K562 (cell line): ENCODE data around the gene TREH. TPM values are rescaled to one million over a fixed set of nuclear protein-coding genes. Genes with fewer than 3 reads are reported as not detected.

Experiments
- ATF1 ChIP-seq, 2 experiments: fragments of 450-650 bp in 1 of 2; IDR thresholded peaks; 2 replicates each; pipeline ENCODE4 v1.6.1; 2016; ENCODE audit warnings: missing compliant biosample characterization in 1 of 2, missing genetic modification characterization in 1 of 2
- ATF7 ChIP-seq: fragments of 450-650 bp; IDR thresholded peaks from 2 replicates; pipeline ENCODE4 v1.7.1; 2014; ENCODE audit warnings: mild to moderate bottlenecking, moderate library complexity
- BDP1 ChIP-seq: IDR thresholded peaks from 3 replicates; pipeline ENCODE4 v1.6.1; 2011; ENCODE audit not compliant: insufficient read length, insufficient read depth
- C11orf30 ChIP-seq: fragments of 450-650 bp; IDR thresholded peaks from 2 replicates; pipeline ENCODE4 v1.6.1; 2016; ENCODE audit warnings: low read depth, mild to moderate bottlenecking
- CAMTA2 ChIP-seq: fragments of 250-450 bp; sonication (Bioruptor Pico); conservative IDR thresholded peaks from 2 replicates; pipeline ENCODE4 v1.5.1; 2022
- CCAR2 ChIP-seq: fragments of 200-400 bp; formaldehyde crosslinking; IDR thresholded peaks from 2 replicates; pipeline ENCODE4 v1.6.1; 2017; ENCODE audit warnings: mild to moderate bottlenecking, low read depth, low read length
- CCNT2 ChIP-seq: IDR thresholded peaks from 2 replicates; pipeline ENCODE4 v1.6.1; 2011; ENCODE audit warnings: borderline replicate concordance, low read depth, mild to moderate bottlenecking, moderate library complexity, mixed read lengths, low read length; ENCODE audit not compliant: insufficient read length; ENCODE audit errors: extremely low read depth
- ELF1 ChIP-seq: fragments of 200-800 bp; sonication (Bioruptor generic); IDR thresholded peaks from 2 replicates; pipeline ENCODE4 v1.6.1; 2016; ENCODE audit warnings: missing genetic modification characterization, missing compliant biosample characterization
- ELF2 ChIP-seq: fragments of 250-450 bp; sonication (Bioruptor Pico); IDR thresholded peaks from 2 replicates; pipeline ENCODE4 v1.5.0; 2021; ENCODE audit warnings: mild to moderate bottlenecking
- ESRRB ChIP-seq: fragments of 250-450 bp; sonication (Bioruptor Pico); IDR thresholded peaks from 2 replicates; pipeline ENCODE4 v1.5.0; 2020; ENCODE audit warnings: mild to moderate bottlenecking, moderate library complexity, borderline replicate concordance
- FIP1L1 ChIP-seq: fragments of 200-400 bp; formaldehyde crosslinking; IDR thresholded peaks from 2 replicates; pipeline ENCODE4 v1.6.1; 2018; ENCODE audit warnings: mild to moderate bottlenecking, low read depth, low read length; ENCODE audit not compliant: poor library complexity, severe bottlenecking
- FUS ChIP-seq: fragments of 200-400 bp; formaldehyde crosslinking; optimal IDR thresholded peaks from 2 replicates; pipeline ENCODE3; 2017; ENCODE audit warnings: low read depth, low read length
- GATAD2A ChIP-seq: fragments of 450-650 bp; IDR thresholded peaks from 2 replicates; pipeline ENCODE4 v1.6.1; 2017
- HDAC2 ChIP-seq: fragments of 450-650 bp; IDR thresholded peaks from 2 replicates; pipeline ENCODE4 v1.6.1; 2016; ENCODE audit warnings: mild to moderate bottlenecking
- HNRNPH1 ChIP-seq: fragments of 200-400 bp; formaldehyde crosslinking; optimal IDR thresholded peaks from 2 replicates; pipeline ENCODE3; 2017; ENCODE audit warnings: low read depth, mild to moderate bottlenecking, low read length, moderate library complexity
- NFRKB ChIP-seq: fragments of 450-650 bp; IDR thresholded peaks from 2 replicates; pipeline ENCODE4 v1.6.1; 2016; ENCODE audit warnings: low read depth
- NR1H2 ChIP-seq: sonication (generic); formaldehyde crosslinking; IDR thresholded peaks from 2 replicates; pipeline ENCODE4 v1.4.0; 2020; ENCODE audit warnings: mild to moderate bottlenecking, missing genetic modification reagents
- PHB ChIP-seq: fragments of 250-450 bp; sonication (Bioruptor Pico); IDR thresholded peaks from 2 replicates; pipeline ENCODE4 v1.5.0; 2021
- POLR2H ChIP-seq: IDR thresholded peaks from 2 replicates; pipeline ENCODE4 v1.6.1; 2016; ENCODE audit warnings: missing genetic modification characterization, low read depth, mild to moderate bottlenecking, control low read depth, missing compliant biosample characterization, moderate library complexity
- RAD21 ChIP-seq, 2 experiments: fragments of 250-450 bp in 1 of 2; fragments of 450-650 bp in 1 of 2; sonication (Bioruptor Pico) in 1 of 2; formaldehyde crosslinking in 1 of 2; IDR thresholded peaks in 1 of 2; conservative IDR thresholded peaks in 1 of 2; 2 replicates each; pipeline versions ENCODE4 v1.4.0 to v1.8.0; 2020 to 2022; ENCODE audit warnings: mild to moderate bottlenecking in 2 of 2, moderate library complexity in 1 of 2
- RBFOX2 ChIP-seq: fragments of 200-400 bp; formaldehyde crosslinking; IDR thresholded peaks from 2 replicates; pipeline ENCODE4 v1.6.1; 2017; ENCODE audit warnings: low read depth, mild to moderate bottlenecking, low read length, moderate library complexity
- RFX7 ChIP-seq: fragments of 250-450 bp; sonication (Bioruptor Pico); IDR thresholded peaks from 2 replicates; pipeline ENCODE4 v1.5.1; 2021; ENCODE audit warnings: mild to moderate bottlenecking
- SMAD1 ChIP-seq: fragments of 150-350 bp; IDR thresholded peaks from 2 replicates; pipeline ENCODE4 v1.6.1; 2014; ENCODE audit warnings: low read length, low read depth; ENCODE audit not compliant: partially characterized antibody
- SMARCA5 ChIP-seq: fragments of 450-650 bp; IDR thresholded peaks from 2 replicates; pipeline ENCODE4 v1.6.1; 2016
- polyA plus RNA-seq, 8 experiments: library from polyadenylated mRNA; depleted of rRNA in 4 of 8; stranded (reverse) in 5 of 8; unstranded in 3 of 8; fragments of >200 nt; fragmentation: Nextera tagmentation in 2 of 8; fragmentation: Illumina TruSeq in 1 of 8; extraction: Ambion mirVana in 2 of 8; extraction: Trizol in 1 of 8; gene quantifications; 2 replicates each; pipeline versions ENCODE4 v1.2.1 to v1.2.3, GENCODE V29; 2011 to 2014; ENCODE audit warnings: inconsistent platforms in 1 of 8, missing spikeins in 1 of 8
- total RNA-seq, 7 experiments: library from RNA; depleted of rRNA in 6 of 7; stranded (reverse); fragments of >200 nt in 6 of 7; fragmentation: Illumina TruSeq in 2 of 7; extraction: Trizol in 2 of 7; gene quantifications; 2 replicates each; pipeline versions ENCODE4 v1.2.1 to v1.2.3, GENCODE V29; 2011 to 2021; ENCODE audit warnings: low replicate concordance in 1 of 7
- TF ChIP-seq, protein P1 (sequence below): fragments of 250-450 bp; sonication (Bioruptor Pico); IDR thresholded peaks from 2 replicates; pipeline ENCODE4 v1.5.0; 2021
- TF ChIP-seq, protein P2 (sequence below): sonication (generic); formaldehyde crosslinking; IDR thresholded peaks from 2 replicates; pipeline ENCODE4 v1.8.0; 2022; ENCODE audit warnings: mild to moderate bottlenecking, missing genetic modification reagents
- TF ChIP-seq, protein P3 (sequence below): sonication (generic); formaldehyde crosslinking; IDR thresholded peaks from 2 replicates; pipeline ENCODE4 v1.8.0; 2022; ENCODE audit warnings: missing genetic modification reagents, mild to moderate bottlenecking, borderline replicate concordance

The TREH gene
- total and polyA plus RNA-seq, 9 of the 15 experiments (the other 6 are each of a cell fraction or from before 2014, with no cell fraction given) = 0.09 to 0.20 (median 0.11) TPM; not detected in 6

DNA sequence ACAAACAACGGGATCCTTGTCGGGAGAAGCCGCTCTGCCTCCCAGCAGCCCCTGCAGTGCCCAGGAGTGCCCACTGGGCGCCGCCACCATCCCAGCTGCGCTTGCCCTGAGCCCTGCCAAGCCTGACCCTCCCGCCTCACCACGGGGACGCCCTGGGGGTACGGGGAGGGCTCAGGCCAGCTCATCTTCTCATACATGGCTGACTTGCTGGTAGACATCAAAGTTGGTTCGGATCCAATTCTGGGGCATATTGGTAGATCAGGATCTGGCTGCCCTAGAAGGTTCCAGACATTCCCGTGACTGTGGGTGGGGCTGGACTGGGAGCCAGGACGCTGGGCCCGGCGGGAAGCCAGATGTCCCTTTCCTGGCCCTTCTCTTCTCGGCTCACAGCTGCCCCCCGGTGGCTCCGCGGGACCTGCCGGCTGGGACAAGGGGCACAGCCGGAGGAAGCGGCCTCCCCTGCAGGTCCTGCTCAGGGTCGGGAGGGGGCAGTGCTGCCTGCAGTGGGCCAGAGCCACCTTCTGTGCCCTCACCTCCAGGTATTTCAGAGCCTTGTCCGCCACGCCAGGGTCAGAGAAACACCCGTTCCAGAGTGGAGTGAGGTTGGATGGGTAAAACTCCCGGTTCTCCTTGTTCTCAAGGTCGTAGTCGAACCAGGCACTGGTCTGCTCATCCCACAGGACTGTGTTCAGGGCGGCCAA, 10.6 kb upstream of the TREH start (continued):
- TF ChIP-seq CAMTA2 (CRISPR knock-in tag) (no peak), HDAC2 (no peak), FUS (no peak), ESRRB (CRISPR knock-in tag) (no peak), RBFOX2 (peak; percentile 41; the same call in 1 of the 2 replicates), FIP1L1 (no peak), RAD21 (CRISPR knock-in tag; conservative IDR thresholded peaks at IDR 0.05 in 1 of 2, IDR thresholded peaks at IDR 0.05 in 1 of 2) (peak; percentile 89 to 96), POLR2H (tag) (no peak), HNRNPH1 (no peak), CCNT2 (peak; percentile 57), ATF7 (peak; percentile 61; the same call in 1 of the 2 replicates), C11orf30 (no peak), BDP1 (no peak), ATF1 (CRISPR knock-in tag; IDR thresholded peaks at IDR 0.05) (no peak), ATF1 (tag; IDR thresholded peaks at IDR 0.05) (no peak), NR1H2 (no peak), CCAR2 (no peak), SMARCA5 (no peak), SMAD1 (no peak), GATAD2A (peak; percentile 73; the same call in 1 of the 2 replicates), ELF1 (tag) (no peak), NFRKB (no peak), PHB (CRISPR knock-in tag) (no peak), RFX7 (CRISPR knock-in tag) (no peak), ELF2 (CRISPR knock-in tag) (no peak)
- TF ChIP-seq, protein P1, sequence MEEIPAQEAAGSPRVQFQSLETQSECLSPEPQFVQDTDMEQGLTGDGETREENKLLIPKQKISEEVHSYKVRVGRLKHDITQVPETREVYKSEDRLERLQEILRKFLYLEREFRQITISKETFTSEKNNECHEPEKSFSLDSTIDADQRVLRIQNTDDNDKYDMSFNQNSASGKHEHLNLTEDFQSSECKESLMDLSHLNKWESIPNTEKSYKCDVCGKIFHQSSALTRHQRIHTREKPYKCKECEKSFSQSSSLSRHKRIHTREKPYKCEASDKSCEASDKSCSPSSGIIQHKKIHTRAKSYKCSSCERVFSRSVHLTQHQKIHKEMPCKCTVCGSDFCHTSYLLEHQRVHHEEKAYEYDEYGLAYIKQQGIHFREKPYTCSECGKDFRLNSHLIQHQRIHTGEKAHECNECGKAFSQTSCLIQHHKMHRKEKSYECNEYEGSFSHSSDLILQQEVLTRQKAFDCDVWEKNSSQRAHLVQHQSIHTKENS (CRISPR knock-in tag) = no peak
- TF ChIP-seq, protein P2, sequence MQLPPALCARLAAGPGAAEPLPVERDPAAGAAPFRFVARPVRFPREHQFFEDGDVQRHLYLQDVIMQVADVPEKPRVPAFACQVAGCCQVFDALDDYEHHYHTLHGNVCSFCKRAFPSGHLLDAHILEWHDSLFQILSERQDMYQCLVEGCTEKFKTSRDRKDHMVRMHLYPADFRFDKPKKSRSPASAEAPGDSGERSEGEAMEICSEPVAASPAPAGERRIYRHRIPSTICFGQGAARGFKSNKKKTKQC (CRISPR knock-in tag) = no peak
- TF ChIP-seq, protein P3, sequence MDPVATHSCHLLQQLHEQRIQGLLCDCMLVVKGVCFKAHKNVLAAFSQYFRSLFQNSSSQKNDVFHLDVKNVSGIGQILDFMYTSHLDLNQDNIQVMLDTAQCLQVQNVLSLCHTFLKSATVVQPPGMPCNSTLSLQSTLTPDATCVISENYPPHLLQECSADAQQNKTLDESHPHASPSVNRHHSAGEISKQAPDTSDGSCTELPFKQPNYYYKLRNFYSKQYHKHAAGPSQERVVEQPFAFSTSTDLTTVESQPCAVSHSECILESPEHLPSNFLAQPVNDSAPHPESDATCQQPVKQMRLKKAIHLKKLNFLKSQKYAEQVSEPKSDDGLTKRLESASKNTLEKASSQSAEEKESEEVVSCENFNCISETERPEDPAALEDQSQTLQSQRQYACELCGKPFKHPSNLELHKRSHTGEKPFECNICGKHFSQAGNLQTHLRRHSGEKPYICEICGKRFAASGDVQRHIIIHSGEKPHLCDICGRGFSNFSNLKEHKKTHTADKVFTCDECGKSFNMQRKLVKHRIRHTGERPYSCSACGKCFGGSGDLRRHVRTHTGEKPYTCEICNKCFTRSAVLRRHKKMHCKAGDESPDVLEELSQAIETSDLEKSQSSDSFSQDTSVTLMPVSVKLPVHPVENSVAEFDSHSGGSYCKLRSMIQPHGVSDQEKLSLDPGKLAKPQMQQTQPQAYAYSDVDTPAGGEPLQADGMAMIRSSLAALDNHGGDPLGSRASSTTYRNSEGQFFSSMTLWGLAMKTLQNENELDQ (CRISPR knock-in tag) = no peak
